ENCODE results near the gene BOD1.
A peak's percentile ranks its signal among the peaks of the same experiment; 100 is the strongest.

Gene BOD1

GRCh38 chr5:173625261-173625660 is 8.8 kb upstream of the BOD1 start:
- H3K36me3 ChIP-seq (ENCODE audit: control insufficient read depth in 1 of 2, insufficient read depth in 2 of 2, low read length in 2 of 2), result no peaks in the 10 kb centered on the region
- H3K4me1 ChIP-seq (ENCODE audit: control insufficient read depth in 1 of 2, insufficient read depth in 2 of 2, low read length in 2 of 2), result no peaks in the 10 kb centered on the region
- H3K4me3 ChIP-seq (ENCODE audit: low read depth in 1 of 2, low read length in 2 of 2), result no peak overlapping the region
- H3K27ac ChIP-seq (ENCODE audit: low read length), result no peak overlapping the region
- H3K9me3 ChIP-seq (ENCODE audit: control insufficient read depth in 1 of 2, low read length in 2 of 2), result no peaks in the 10 kb centered on the region
- H3K27me3 ChIP-seq (ENCODE audit: low read depth, low read length), result no peaks in the 10 kb centered on the region

GRCh38 chr5:173624282-173624681 is 7.8 kb upstream of the BOD1 start:
- H3K9me3 ChIP-seq (ENCODE audit: control insufficient read depth in 1 of 2, low read length in 2 of 2), result no peaks in the 10 kb centered on the region

GRCh38 chr5:173623789-173624188 is 7.3 kb upstream of the BOD1 start:
- no peaks in the 10 kb centered on the region for H3K27me3 ChIP-seq (ENCODE audit: low read depth, low read length)
- no peak overlapping the region for H3K4me3 ChIP-seq (ENCODE audit: low read depth in 1 of 2, low read length in 2 of 2)
- no peaks in the 10 kb centered on the region for H3K4me1 ChIP-seq (ENCODE audit: control insufficient read depth in 1 of 2, insufficient read depth in 2 of 2, low read length in 2 of 2)
- H3K9me3 ChIP-seq (ENCODE audit: control insufficient read depth in 1 of 2, low read length in 2 of 2), result no peaks in the 10 kb centered on the region
- no peak overlapping the region for H3K27ac ChIP-seq (ENCODE audit: low read length)
- H3K36me3 ChIP-seq (ENCODE audit: control insufficient read depth in 1 of 2, insufficient read depth in 2 of 2, low read length in 2 of 2), result no peaks in the 10 kb centered on the region

More at GRCh38 chr5:173624282-173624681, 7.8 kb upstream of the BOD1 start:
- Histone ChIP-seq H3K4me1 (ENCODE audit: control insufficient read depth in 1 of 2, insufficient read depth in 2 of 2, low read length in 2 of 2) (no peaks in the 10 kb centered on the region), H3K36me3 (ENCODE audit: control insufficient read depth in 1 of 2, insufficient read depth in 2 of 2, low read length in 2 of 2) (no peaks in the 10 kb centered on the region), H3K4me3 (ENCODE audit: low read depth in 1 of 2, low read length in 2 of 2) (no peak overlapping the region), H3K27ac (ENCODE audit: low read length) (no peak overlapping the region), H3K27me3 (ENCODE audit: low read depth, low read length) (no peaks in the 10 kb centered on the region)

- Histone ChIP-seq H3K4me3 (ENCODE audit: low read depth in 1 of 2, low read length in 2 of 2) (no peak overlapping the region), H3K9me3 (ENCODE audit: control insufficient read depth in 1 of 2, low read length in 2 of 2) (no peaks in the 10 kb centered on the region), H3K27me3 (ENCODE audit: low read depth, low read length) (no peaks in the 10 kb centered on the region), H3K36me3 (ENCODE audit: control insufficient read depth in 1 of 2, insufficient read depth in 2 of 2, low read length in 2 of 2) (no peaks in the 10 kb centered on the region), H3K27ac (ENCODE audit: low read length) (no peak overlapping the region), H3K4me1 (ENCODE audit: control insufficient read depth in 1 of 2, insufficient read depth in 2 of 2, low read length in 2 of 2) (no peaks in the 10 kb centered on the region)
These were observed 6.9 kb upstream of the BOD1 start for GRCh38 chr5:173623296-173623771.

GRCh38 chr5:173622183-173623047 is 6.0 kb upstream of the BOD1 start:
- Histone ChIP-seq H3K36me3 (ENCODE audit: control insufficient read depth in 1 of 2, insufficient read depth in 2 of 2, low read length in 2 of 2) (no peaks in the 10 kb centered on the region), H3K27me3 (ENCODE audit: low read depth, low read length) (no peaks in the 10 kb centered on the region), H3K4me3 (ENCODE audit: low read depth in 1 of 2, low read length in 2 of 2) (no peak overlapping the region), H3K27ac (ENCODE audit: low read length) (no peak overlapping the region), H3K4me1 (ENCODE audit: control insufficient read depth in 1 of 2, insufficient read depth in 2 of 2, low read length in 2 of 2) (no peaks in the 10 kb centered on the region), H3K9me3 (ENCODE audit: control insufficient read depth in 1 of 2, low read length in 2 of 2) (no peaks in the 10 kb centered on the region)

GRCh38 chr5:173620784-173621183 is 4.3 kb upstream of the BOD1 start:
- Histone ChIP-seq H3K4me1 (ENCODE audit: control insufficient read depth in 1 of 2, insufficient read depth in 2 of 2, low read length in 2 of 2) (no peaks in the 10 kb centered on the region), H3K9me3 (ENCODE audit: control insufficient read depth in 1 of 2, low read length in 2 of 2) (no peaks in the 10 kb centered on the region), H3K27ac (ENCODE audit: low read length) (no peak overlapping the region), H3K4me3 (ENCODE audit: low read depth in 1 of 2, low read length in 2 of 2) (no peak overlapping the region), H3K27me3 (ENCODE audit: low read depth, low read length) (no peaks in the 10 kb centered on the region), H3K36me3 (ENCODE audit: control insufficient read depth in 1 of 2, insufficient read depth in 2 of 2, low read length in 2 of 2) (peaks cover 0 to 5% of the 10 kb centered on the region in 2 donors)

GRCh38 chr5:173618927-173619519 is 2.6 kb upstream of the BOD1 start:
- H3K4me3 ChIP-seq (ENCODE audit: low read depth in 1 of 2, low read length in 2 of 2), result no peak overlapping the region

GRCh38 chr5:173615884-173616576 is 420 bp downstream of the BOD1 start:
- Histone ChIP-seq H3K4me3 (ENCODE audit: low read depth in 1 of 2, low read length in 2 of 2) (peak overlapping the region; percentile 84 to 92), H3K36me3 (ENCODE audit: control insufficient read depth in 1 of 2, insufficient read depth in 2 of 2, low read length in 2 of 2) (peaks cover 13 to 22% of the 10 kb centered on the region in 2 donors), H3K27ac (ENCODE audit: low read length) (peak overlapping the region; percentile 68), H3K4me1 (ENCODE audit: control insufficient read depth in 1 of 2, insufficient read depth in 2 of 2, low read length in 2 of 2) (peaks cover 10 to 26% of the 10 kb centered on the region in 2 donors), H3K27me3 (ENCODE audit: low read depth, low read length) (no peaks in the 10 kb centered on the region), H3K9me3 (ENCODE audit: control insufficient read depth in 1 of 2, low read length in 2 of 2) (no peaks in the 10 kb centered on the region)

More at GRCh38 chr5:173618927-173619519, 2.6 kb upstream of the BOD1 start:
- Histone ChIP-seq H3K27me3 (ENCODE audit: low read depth, low read length) (no peaks in the 10 kb centered on the region), H3K27ac (ENCODE audit: low read length) (no peak overlapping the region), H3K9me3 (ENCODE audit: control insufficient read depth in 1 of 2, low read length in 2 of 2) (no peaks in the 10 kb centered on the region), H3K4me1 (ENCODE audit: control insufficient read depth in 1 of 2, insufficient read depth in 2 of 2, low read length in 2 of 2) (peaks cover 10 to 16% of the 10 kb centered on the region in 2 donors), H3K36me3 (ENCODE audit: control insufficient read depth in 1 of 2, insufficient read depth in 2 of 2, low read length in 2 of 2) (peaks cover 0 to 5% of the 10 kb centered on the region in 2 donors)

GRCh38 chr5:173614591-173614990 is 1.9 kb downstream of the BOD1 start:
- peak overlapping the region in 1 of 2 donors; percentile 84 for H3K4me3 ChIP-seq (ENCODE audit: low read depth in 1 of 2, low read length in 2 of 2)
- no peak overlapping the region for H3K27ac ChIP-seq (ENCODE audit: low read length)
- H3K27me3 ChIP-seq (ENCODE audit: low read depth, low read length), result no peaks in the 10 kb centered on the region
- peaks cover 10 to 26% of the 10 kb centered on the region in 2 donors for H3K4me1 ChIP-seq (ENCODE audit: control insufficient read depth in 1 of 2, insufficient read depth in 2 of 2, low read length in 2 of 2)
- H3K36me3 ChIP-seq (ENCODE audit: control insufficient read depth in 1 of 2, insufficient read depth in 2 of 2, low read length in 2 of 2), result peaks cover 17 to 34% of the 10 kb centered on the region in 2 donors
- H3K9me3 ChIP-seq (ENCODE audit: control insufficient read depth in 1 of 2, low read length in 2 of 2), result no peaks in the 10 kb centered on the region

GRCh38 chr5:173613433-173614159 is 2.9 kb downstream of the BOD1 start:
- Histone ChIP-seq H3K4me1 (ENCODE audit: control insufficient read depth in 1 of 2, insufficient read depth in 2 of 2, low read length in 2 of 2) (peaks cover 10 to 26% of the 10 kb centered on the region in 2 donors), H3K9me3 (ENCODE audit: control insufficient read depth in 1 of 2, low read length in 2 of 2) (no peaks in the 10 kb centered on the region), H3K27ac (ENCODE audit: low read length) (no peak overlapping the region), H3K27me3 (ENCODE audit: low read depth, low read length) (no peaks in the 10 kb centered on the region), H3K4me3 (ENCODE audit: low read depth in 1 of 2, low read length in 2 of 2) (no peak overlapping the region), H3K36me3 (ENCODE audit: control insufficient read depth in 1 of 2, insufficient read depth in 2 of 2, low read length in 2 of 2) (peaks cover 20 to 44% of the 10 kb centered on the region in 2 donors)

Data from muscle layer of duodenum (tissue), 2 donors.